CD14-positive monocyte (primary cell): Measurements from ENCODE around the gene ANKRD33. TPM values are rescaled to one million over a fixed set of nuclear protein-coding genes. Genes with fewer than 3 reads are reported as not detected.

Source experiments
- DNase-seq, 3 donors: peaks; one replicate each; pipeline ENCODE4 v3.0.0-alpha.2; 2011 to 2022
- H2AFZ ChIP-seq: 2 replicates; pipeline ENCODE4 v1.6.0; 2012; ENCODE audit warnings: mild to moderate bottlenecking, low read depth, low read length, inconsistent platforms; ENCODE audit not compliant: insufficient read depth, poor library complexity, severe bottlenecking
- H3K27ac ChIP-seq, 2 donors: 1 replicate in 1 of 2; 2 replicates in 1 of 2; pipeline ENCODE4 v1.5.1; 2012 to 2013; ENCODE audit warnings: low read length in 2 of 2, control low read depth in 1 of 2, inconsistent platforms in 1 of 2, low read depth in 1 of 2, mild to moderate bottlenecking in 1 of 2
- H3K27me3 ChIP-seq, 2 donors: one replicate each; pipeline versions ENCODE4 v1.6.0 to v1.6.1; 2011 to 2013; ENCODE audit warnings: low read length in 2 of 2; ENCODE audit not compliant: control insufficient read depth in 2 of 2, insufficient read depth in 2 of 2
- H3K36me3 ChIP-seq, 2 donors: replicated peaks in 1 of 2; 1 replicate in 1 of 2; 2 replicates in 1 of 2; pipeline versions ENCODE4 v1.5.1 to v1.6.1; 2012 to 2013; ENCODE audit warnings: low read length in 2 of 2, control low read depth in 1 of 2, inconsistent platforms in 1 of 2, mild to moderate bottlenecking in 1 of 2; ENCODE audit not compliant: insufficient read depth in 2 of 2, control insufficient read depth in 1 of 2
- H3K4me1 ChIP-seq, 2 donors: 1 replicate in 1 of 2; 2 replicates in 1 of 2; pipeline versions ENCODE4 v1.5.1 to v1.6.1; 2012 to 2013; ENCODE audit warnings: low read length in 2 of 2, control low read depth in 1 of 2, inconsistent platforms in 1 of 2, mild to moderate bottlenecking in 1 of 2, moderate library complexity in 1 of 2; ENCODE audit not compliant: insufficient read depth in 2 of 2, control insufficient read depth in 1 of 2
- H3K4me2 ChIP-seq: replicated peaks from 2 replicates; pipeline ENCODE3; 2012; ENCODE audit warnings: low read length, moderate library complexity, mild to moderate bottlenecking; ENCODE audit not compliant: poor library complexity, severe bottlenecking; ENCODE audit errors: extremely low read depth
- H3K4me3 ChIP-seq, 3 experiments: fragments of 200-600 bp in 1 of 3; sonication (generic) in 1 of 3; replicated peaks in 1 of 3; 1 replicate in 2 of 3; 2 replicates in 1 of 3; pipeline ENCODE4 v1.5.1; 2011 to 2013; ENCODE audit warnings: low read length in 3 of 3, mild to moderate bottlenecking in 3 of 3, control low read depth in 2 of 3, low read depth in 2 of 3, inconsistent platforms in 1 of 3, moderate library complexity in 1 of 3
- H3K79me2 ChIP-seq: 2 replicates; pipeline ENCODE4 v1.6.0; 2012; ENCODE audit warnings: mild to moderate bottlenecking, control low read depth, inconsistent platforms, low read length, moderate library complexity; ENCODE audit not compliant: insufficient read depth
- H3K9ac ChIP-seq: 2 replicates; pipeline ENCODE4 v1.6.0; 2017; ENCODE audit warnings: low read length, mild to moderate bottlenecking; ENCODE audit not compliant: insufficient read depth, poor library complexity, severe bottlenecking
- H3K9me3 ChIP-seq, 2 donors: replicated peaks in 1 of 2; 1 replicate in 1 of 2; 2 replicates in 1 of 2; pipeline versions ENCODE4 v1.5.1 to v1.6.1; 2012 to 2013; ENCODE audit warnings: low read length in 2 of 2, control low read depth in 1 of 2; ENCODE audit not compliant: control insufficient read depth in 1 of 2, insufficient read depth in 1 of 2
- H4K20me1 ChIP-seq: 2 replicates; pipeline ENCODE4 v1.6.0; 2012; ENCODE audit warnings: mild to moderate bottlenecking, low read length, control low read depth, moderate library complexity; ENCODE audit not compliant: insufficient read depth
- H3K27ac Mint-ChIP-seq, 7 donors: one replicate each; pipeline ENCODE4 v1.8.0; 2020; ENCODE audit warnings: mild to moderate bottlenecking in 7 of 7, mixed read lengths in 7 of 7, moderate library complexity in 6 of 7, inconsistent platforms in 2 of 7
- H3K27me3 Mint-ChIP-seq, 3 donors: one replicate each; pipeline ENCODE4 v1.8.0; 2021 to 2022; ENCODE audit warnings: low read depth in 3 of 3, mild to moderate bottlenecking in 3 of 3, mixed read lengths in 3 of 3, moderate library complexity in 3 of 3, inconsistent platforms in 1 of 3
- H3K36me3 Mint-ChIP-seq, 2 donors: one replicate each; pipeline ENCODE4 v1.8.0; 2020; ENCODE audit warnings: mixed read lengths in 2 of 2, inconsistent platforms in 1 of 2, mild to moderate bottlenecking in 1 of 2
- H3K4me1 Mint-ChIP-seq: one replicate; pipeline ENCODE4 v1.8.0; 2020; ENCODE audit warnings: mild to moderate bottlenecking, mixed read lengths
- H3K4me3 Mint-ChIP-seq, 2 donors: one replicate each; pipeline ENCODE4 v1.8.0; 2020; ENCODE audit warnings: mild to moderate bottlenecking in 2 of 2, mixed read lengths in 2 of 2, moderate library complexity in 1 of 2
- H3K9me3 Mint-ChIP-seq, 7 donors: one replicate each; pipeline ENCODE4 v1.8.0; 2020 to 2022; ENCODE audit warnings: mixed read lengths in 7 of 7, mild to moderate bottlenecking in 6 of 7, moderate library complexity in 6 of 7, inconsistent platforms in 2 of 7
- CTCF ChIP-seq: fragments of 200-600 bp; IDR thresholded peaks from one replicate; pipeline ENCODE4 v1.8.0; 2022; ENCODE audit warnings: antibody characterized with exemption, mild to moderate bottlenecking
- WGBS: methylation state at CpG from one replicate; pipeline ENCODE4 v1.1.5; 2013; ENCODE audit warnings: missing lambda C conversion rate; ENCODE audit not compliant: insufficient coverage; 5-methylcytosine and 5-hydroxymethylcytosine counted together
- intact Hi-C, 2 donors: fragments of 100-400 bp; cut with micrococcal nuclease; formaldehyde crosslinking; loops; one replicate each; pipeline versions ENCODE4 v1.15.0 to v1.15.1; 2023
- polyA plus RNA-seq, 3 donors: library from polyadenylated mRNA; depleted of rRNA in 1 of 3; unstranded in 2 of 3; stranded (reverse) in 1 of 3; fragments of 300-500 nt in 2 of 3; fragments of >200 nt in 1 of 3; fragmentation: Illumina TruSeq in 2 of 3; gene quantifications; 1 replicate in 2 of 3; 2 replicates in 1 of 3; pipeline ENCODE4 v1.2.3, GENCODE V29; 2012 to 2021

ANKRD33 gene
- polyA plus RNA-seq, 3 donors, result 0.07 TPM; not detected in 2

GRCh38 chr12:51917746-51918453 is 30.0 kb downstream of the ANKRD33 start:
- intact Hi-C loops, result no loop called here
- Mint-ChIP-seq H3K36me3 (peaks cover 16 to 44% of the 10 kb centered on the region in 2 donors), H3K27ac (peak overlapping the region in 2 of 7 donors; percentile 11 to 53), H3K9me3 (peaks cover 0 to 3% (median 0%) of the 10 kb centered on the region in 7 donors), H3K27me3 (peaks cover 1 to 9% (median 4%) of the 10 kb centered on the region in 3 donors), H3K4me1 (peaks cover 20% of the 10 kb centered on the region), H3K4me3 (no peak overlapping the region)
- Histone ChIP-seq H3K4me2 (no peak overlapping the region), H3K36me3 (peaks cover 0 to 28% of the 10 kb centered on the region in 2 donors), H2AFZ (no peak overlapping the region), H3K9me3 (no peaks in the 10 kb centered on the region), H3K79me2 (peaks cover 5% of the 10 kb centered on the region), H3K27ac (no peak overlapping the region), H3K9ac (no peak overlapping the region), H3K4me1 (peaks cover 20 to 25% of the 10 kb centered on the region in 2 donors), H3K27me3 (no peaks in the 10 kb centered on the region), H4K20me1 (no peaks in the 10 kb centered on the region), H3K4me3 (no peak overlapping the region)
- 83% methylated on average over 16 of the region's 16 CpGs for WGBS
- no peak for DNase-seq
- no peak for TF ChIP-seq CTCF

- TF ChIP-seq CTCF, result no peak
- Histone ChIP-seq H3K27me3 (no peaks in the 10 kb centered on the region), H3K9ac (no peak overlapping the region), H3K79me2 (no peaks in the 10 kb centered on the region), H3K27ac (no peak overlapping the region), H4K20me1 (no peaks in the 10 kb centered on the region), H3K36me3 (peaks cover 0 to 27% of the 10 kb centered on the region in 2 donors), H3K4me1 (peaks cover 21 to 25% of the 10 kb centered on the region in 2 donors), H3K9me3 (no peaks in the 10 kb centered on the region), H3K4me3 (no peak overlapping the region), H2AFZ (no peak overlapping the region), H3K4me2 (no peak overlapping the region)
- H3K4me3 Mint-ChIP-seq, result no peak overlapping the region
- H3K36me3 Mint-ChIP-seq, result peaks cover 13 to 40% of the 10 kb centered on the region in 2 donors
- intact Hi-C loops, result loop anchor here (5.0 kb wide), 3 partner anchors 33 to 62 kb away; partner anchors contain the start of gene ANKRD33 (in 1 of the 2)
- peaks cover 4 to 5% (median 5%) of the 10 kb centered on the region in 3 donors for H3K27me3 Mint-ChIP-seq
- no peak overlapping the region for H3K27ac Mint-ChIP-seq
- WGBS, result no CpG with 5 or more reads among the region's 2 CpGs
- DNase-seq, result no peak
- H3K4me1 Mint-ChIP-seq, result peaks cover 33% of the 10 kb centered on the region
- H3K9me3 Mint-ChIP-seq, result peaks cover 0 to 3% (median 0%) of the 10 kb centered on the region in 7 donors
Measured at GRCh38 chr12:51920046-51920445, 32.1 kb downstream of the ANKRD33 start.
